ENCODE measurements around the gene SMAD3. TPM values are rescaled to one million over a fixed set of nuclear protein-coding genes. Genes with fewer than 3 reads are reported as not detected.

SMAD3 gene
- 15.9 and 32.9 TPM in 2 replicates for total RNA-seq

GRCh38 chr15:67065531-67066005, at the start of gene SMAD3:
TSS of gene SMAD3 (plus strand) at chr15:67065602. CDS start at chr15:67066155, 553 bp downstream.

Other genes with a start within 250 kb of the SMAD3 start
- gene AAGAB, start 189.1 kb downstream of the SMAD3 start, total RNA-seq: 22.5 and 23.5 TPM in 2 replicates
- gene IQCH, start 189.2 kb downstream of the SMAD3 start, total RNA-seq: 0.60 and 1.9 TPM in 2 replicates